HFFc6 (cell line): ENCODE data around the gene GALNTL6. TPM values are rescaled to one million over a fixed set of nuclear protein-coding genes. Genes with fewer than 3 reads are reported as not detected.

Experiments
- DNase-seq: peaks from one replicate; pipeline ENCODE4 v3.0.0-alpha.2; 2018
- H3K27ac Mint-ChIP-seq: 2 replicates; pipeline ENCODE4 v1.8.0; 2020; ENCODE audit warnings: mild to moderate bottlenecking, mixed read lengths
- H3K27me3 Mint-ChIP-seq: 2 replicates; pipeline ENCODE4 v1.8.0; 2021; ENCODE audit warnings: mild to moderate bottlenecking, moderate library complexity, mixed read lengths; ENCODE audit not compliant: insufficient read depth
- H3K36me3 Mint-ChIP-seq: 2 replicates; pipeline ENCODE4 v1.8.0; 2021; ENCODE audit warnings: low read depth, mixed read lengths
- H3K4me1 Mint-ChIP-seq: 2 replicates; pipeline ENCODE4 v1.8.0; 2020; ENCODE audit warnings: low read depth, mixed read lengths
- H3K4me3 Mint-ChIP-seq: 2 replicates; pipeline ENCODE4 v1.8.0; 2020; ENCODE audit warnings: mild to moderate bottlenecking, moderate library complexity, mixed read lengths
- H3K9me3 Mint-ChIP-seq: 2 replicates; pipeline ENCODE4 v1.8.0; 2020; ENCODE audit warnings: mild to moderate bottlenecking, mixed read lengths
- CTCF ChIP-seq: fragments of 200-600 bp; sonication (generic); IDR thresholded peaks from 2 replicates; pipeline ENCODE4 v1.5.0; 2021; ENCODE audit warnings: antibody characterized with exemption, mild to moderate bottlenecking
- total RNA-seq, 6 experiments: library from RNA; stranded (reverse); fragmentation: NEBNext Ultra II Directional; extraction: Animal tissue kit (Norgen Biotek cat#: 25700); gene quantifications; 2 replicates in 1 of 6; 3 replicates in 5 of 6; pipeline ENCODE4 v1.2.3, GENCODE V29; 2021

Gene GALNTL6
- total RNA-seq, 6 experiments from 2014 or later, result 0.07 TPM; not detected in 5

GRCh38 chr4:172919269-172919668, 1106.1 kb downstream of the GALNTL6 start:
- DNase-seq, result no peak
- Mint-ChIP-seq H3K27ac (no peak overlapping the region), H3K27me3 (peaks cover 4% of the 10 kb centered on the region; the same call in 1 of the 2 replicates), H3K4me3 (no peak overlapping the region), H3K9me3 (peaks cover 12% of the 10 kb centered on the region), H3K4me1 (no peaks in the 10 kb centered on the region), H3K36me3 (no peaks in the 10 kb centered on the region)
- TF ChIP-seq CTCF, result no peak

- TF ChIP-seq CTCF, result no peak
- Mint-ChIP-seq H3K27ac (no peak overlapping the region), H3K27me3 (peaks cover 4% of the 10 kb centered on the region; the same call in 1 of the 2 replicates), H3K36me3 (no peaks in the 10 kb centered on the region), H3K4me3 (no peak overlapping the region), H3K9me3 (no peaks in the 10 kb centered on the region; the same call in 1 of the 2 replicates), H3K4me1 (no peaks in the 10 kb centered on the region)
- DNase-seq, result no peak
These were observed 1114.1 kb downstream of the GALNTL6 start for GRCh38 chr4:172927096-172927814.

GRCh38 chr4:172928347-172928746, 1115.1 kb downstream of the GALNTL6 start:
- no peaks in the 10 kb centered on the region; the same call in 1 of the 2 replicates for H3K9me3 Mint-ChIP-seq
- H3K27me3 Mint-ChIP-seq, result peaks cover 4% of the 10 kb centered on the region; the same call in 1 of the 2 replicates
- H3K36me3 Mint-ChIP-seq, result no peaks in the 10 kb centered on the region
- DNase-seq, result no peak
- no peak overlapping the region for H3K4me3 Mint-ChIP-seq
- no peak overlapping the region for H3K27ac Mint-ChIP-seq
- H3K4me1 Mint-ChIP-seq, result no peaks in the 10 kb centered on the region
- no peak for TF ChIP-seq CTCF

GRCh38 chr4:172938072-172938829, 1125.0 kb downstream of the GALNTL6 start:
- Mint-ChIP-seq H3K36me3 (no peaks in the 10 kb centered on the region), H3K27me3 (no peaks in the 10 kb centered on the region; the same call in 1 of the 2 replicates), H3K4me1 (no peaks in the 10 kb centered on the region), H3K27ac (no peak overlapping the region), H3K9me3 (peaks cover 8% of the 10 kb centered on the region), H3K4me3 (no peak overlapping the region)
- DNase-seq, result no peak
- no peak for TF ChIP-seq CTCF

GRCh38 chr4:172938870-172939269, 1125.7 kb downstream of the GALNTL6 start:
- DNase-seq, result no peak
- no peaks in the 10 kb centered on the region for H3K4me1 Mint-ChIP-seq
- H3K27ac Mint-ChIP-seq, result no peak overlapping the region
- no peaks in the 10 kb centered on the region for H3K36me3 Mint-ChIP-seq
- peaks cover 8% of the 10 kb centered on the region for H3K9me3 Mint-ChIP-seq
- H3K27me3 Mint-ChIP-seq, result no peaks in the 10 kb centered on the region; the same call in 1 of the 2 replicates
- H3K4me3 Mint-ChIP-seq, result no peak overlapping the region
- no peak for TF ChIP-seq CTCF
